IPS-18a (cell line): ENCODE results near the gene IL10.
"Not testable (repeated sequence)": the region's sequence is repeated elsewhere in the genome, so short reads cannot be mapped to it uniquely, and the experiment has no call there.

Experiments
- H3K27ac ChIP-seq: one replicate; pipeline ENCODE4 v1.5.1; 2013; ENCODE audit warnings: low read length
- H3K27me3 ChIP-seq: one replicate; pipeline ENCODE4 v1.6.1; 2013; ENCODE audit warnings: mild to moderate bottlenecking, low read length; ENCODE audit not compliant: control insufficient read depth, insufficient read depth
- H3K36me3 ChIP-seq: one replicate; pipeline ENCODE4 v1.6.1; 2013; ENCODE audit warnings: low read depth, low read length; ENCODE audit not compliant: control insufficient read depth
- H3K4me1 ChIP-seq: one replicate; pipeline ENCODE4 v1.6.1; 2013; ENCODE audit warnings: low read depth, low read length; ENCODE audit not compliant: control insufficient read depth
- H3K4me3 ChIP-seq: one replicate; pipeline ENCODE4 v1.5.1; 2013; ENCODE audit warnings: low read length
- H3K9ac ChIP-seq: one replicate; pipeline ENCODE4 v1.6.1; 2013; ENCODE audit warnings: mild to moderate bottlenecking, low read length, moderate library complexity
- H3K9me3 ChIP-seq: one replicate; pipeline ENCODE4 v1.6.1; 2013; ENCODE audit warnings: low read depth, low read length; ENCODE audit not compliant: control insufficient read depth

IL10 gene

DNA sequence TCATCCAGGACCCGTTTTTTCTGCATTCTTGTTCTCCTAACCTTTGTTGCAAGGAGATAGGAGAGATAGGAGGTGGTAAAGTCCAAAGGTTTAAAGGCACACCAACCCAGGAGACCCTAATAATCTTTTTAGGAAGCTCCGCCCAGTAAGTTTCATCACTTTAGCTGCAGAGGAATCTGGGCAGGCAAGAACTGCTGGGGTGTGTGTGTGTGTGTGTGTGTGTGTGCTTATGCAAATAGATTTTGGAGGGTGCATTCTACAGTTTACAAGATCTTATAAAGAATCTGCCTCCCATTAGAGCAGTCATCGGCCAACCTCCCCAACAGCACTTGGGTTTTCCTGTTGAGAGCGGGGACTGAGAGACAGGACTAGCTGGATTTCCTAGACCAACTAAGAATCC lies 3.9 kb upstream of the IL10 start:
- no peak overlapping the region for H3K4me3 ChIP-seq
- H3K27ac ChIP-seq = no peak overlapping the region
- no peaks in the 10 kb centered on the region for H3K9me3 ChIP-seq
- no peaks in the 10 kb centered on the region for H3K36me3 ChIP-seq
- no peaks in the 10 kb centered on the region for H3K4me1 ChIP-seq
- H3K27me3 ChIP-seq = no peaks in the 10 kb centered on the region
- no peak overlapping the region for H3K9ac ChIP-seq

DNA sequence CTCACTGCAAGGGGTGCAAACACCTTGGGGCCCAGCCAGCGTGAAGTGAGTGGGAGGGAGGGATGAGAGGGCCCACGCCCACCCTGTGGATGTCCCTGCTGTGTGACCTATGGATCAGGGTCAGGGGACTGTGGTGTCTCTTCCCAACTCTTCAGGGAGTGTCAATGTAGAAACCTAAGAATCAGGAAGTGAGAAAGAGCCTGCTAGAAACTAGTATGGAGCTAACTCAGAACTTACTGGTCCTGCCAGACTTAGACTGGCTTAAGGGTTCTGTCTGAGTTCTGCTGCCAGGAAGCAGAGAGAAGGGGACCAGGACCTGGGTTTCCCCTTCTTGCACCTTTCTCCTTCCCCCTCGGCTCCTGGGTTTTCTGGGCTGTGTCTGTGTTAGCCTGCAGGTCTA lies 1.8 kb upstream of the IL10 start:
- Histone ChIP-seq H3K4me1 (no peaks in the 10 kb centered on the region), H3K4me3 (no peak overlapping the region), H3K27ac (no peak overlapping the region), H3K9me3 (no peaks in the 10 kb centered on the region), H3K9ac (no peak overlapping the region), H3K36me3 (no peaks in the 10 kb centered on the region), H3K27me3 (no peaks in the 10 kb centered on the region)

DNA sequence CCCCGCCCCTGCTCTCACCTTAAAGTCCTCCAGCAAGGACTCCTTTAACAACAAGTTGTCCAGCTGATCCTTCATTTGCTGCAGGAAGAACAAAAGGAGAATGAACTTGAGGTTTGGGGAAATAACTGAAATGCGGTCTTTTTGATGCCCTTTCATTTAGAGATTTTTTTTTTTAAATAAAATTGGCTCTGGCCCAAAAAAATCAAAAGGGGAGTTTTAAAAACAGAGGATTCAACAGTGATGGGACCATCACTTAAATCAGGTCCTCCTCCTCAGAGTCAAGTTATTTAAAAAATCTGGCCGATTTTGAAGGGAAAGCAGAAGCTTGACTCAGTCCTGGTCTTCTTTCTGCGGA lies 979 bp downstream of the IL10 start:
- H3K27ac ChIP-seq = no peak overlapping the region
- H3K27me3 ChIP-seq = no peaks in the 10 kb centered on the region
- H3K4me3 ChIP-seq = no peak overlapping the region
- H3K36me3 ChIP-seq = no peaks in the 10 kb centered on the region
- no peak overlapping the region for H3K9ac ChIP-seq
- H3K4me1 ChIP-seq = no peaks in the 10 kb centered on the region
- no peaks in the 10 kb centered on the region for H3K9me3 ChIP-seq

DNA sequence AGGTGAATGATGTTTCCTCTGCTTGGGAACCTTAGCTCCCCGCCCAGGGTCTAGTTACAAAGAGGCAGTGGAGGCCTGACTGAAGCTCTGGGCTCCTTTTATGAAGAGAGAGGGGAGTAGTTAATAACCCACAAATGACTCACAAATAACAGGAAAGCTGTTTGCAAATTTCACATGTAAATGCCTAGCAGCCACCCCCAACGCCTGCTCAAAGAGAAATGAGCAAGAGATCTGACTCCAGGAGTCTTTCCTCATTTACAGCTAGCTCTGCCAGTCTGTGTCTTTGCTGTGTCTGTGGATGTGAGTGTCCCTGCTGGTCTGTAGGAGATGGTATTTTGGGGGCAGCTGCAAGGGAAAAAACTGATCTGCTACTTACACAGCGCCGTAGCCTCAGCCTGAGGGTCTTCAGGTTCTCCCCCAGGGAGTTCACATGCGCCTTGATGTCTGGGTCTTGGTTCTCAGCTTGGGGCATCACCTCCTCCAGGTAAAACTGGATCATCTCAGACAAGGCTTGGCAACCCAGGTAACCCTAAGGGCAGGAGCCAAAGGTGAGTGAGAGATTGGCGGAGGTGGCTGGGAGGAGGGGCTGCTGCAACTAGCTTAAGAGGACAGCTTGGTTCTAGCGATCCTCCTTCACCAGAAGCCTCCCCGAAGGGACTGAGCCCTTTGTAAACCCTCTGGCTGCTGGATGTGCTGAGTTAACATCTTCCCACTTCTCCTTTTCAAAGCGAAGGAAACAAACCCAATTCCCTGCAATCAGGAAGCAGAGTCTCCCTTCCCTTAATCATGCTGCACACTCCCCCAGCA lies 1.6 kb downstream of the IL10 start, which contains the start of gene IL19:
TSS of gene IL19 (plus strand) at position 243 of the 807 bp plus-strand sequence. CDS start 65,890 bp downstream, outside the sequence.
- H3K4me3 ChIP-seq = no peak within 1 kb of the TSS
- H3K36me3 ChIP-seq = no peaks in the 10 kb centered on the region
- H3K27ac ChIP-seq = no peak within 1 kb of the TSS
- no peaks in the 10 kb centered on the region for H3K4me1 ChIP-seq
- H3K27me3 ChIP-seq = no peaks in the 10 kb centered on the region
- no peaks in the 10 kb centered on the region for H3K9me3 ChIP-seq
- no peak within 1 kb of the TSS for H3K9ac ChIP-seq

DNA sequence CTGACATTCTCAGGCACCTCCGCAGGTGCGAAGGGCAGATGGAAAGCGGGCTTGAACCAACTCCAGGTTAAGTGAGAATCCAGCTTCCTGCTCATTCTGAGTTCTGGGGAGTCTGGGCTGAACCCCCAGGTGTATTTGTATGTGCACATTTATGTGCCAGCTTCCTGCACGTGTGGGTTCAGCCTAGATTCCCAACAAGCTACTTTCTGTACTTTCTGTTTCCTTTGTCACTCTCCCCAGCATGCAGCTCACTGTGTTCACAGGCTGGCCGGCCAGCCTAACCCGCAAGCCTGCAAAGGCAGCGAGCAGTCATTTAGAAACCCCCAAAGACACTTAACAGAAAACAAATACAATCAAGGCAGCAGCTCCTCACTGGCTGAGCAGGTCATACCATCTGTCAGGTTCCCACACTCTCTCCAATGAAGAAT lies 3.0 kb downstream of the IL10 start:
- no peaks in the 10 kb centered on the region for H3K9me3 ChIP-seq
- no peaks in the 10 kb centered on the region for H3K4me1 ChIP-seq
- H3K27ac ChIP-seq = no peak overlapping the region
- no peak overlapping the region for H3K4me3 ChIP-seq
- H3K27me3 ChIP-seq = no peaks in the 10 kb centered on the region
- no peak overlapping the region for H3K9ac ChIP-seq
- no peaks in the 10 kb centered on the region for H3K36me3 ChIP-seq

DNA sequence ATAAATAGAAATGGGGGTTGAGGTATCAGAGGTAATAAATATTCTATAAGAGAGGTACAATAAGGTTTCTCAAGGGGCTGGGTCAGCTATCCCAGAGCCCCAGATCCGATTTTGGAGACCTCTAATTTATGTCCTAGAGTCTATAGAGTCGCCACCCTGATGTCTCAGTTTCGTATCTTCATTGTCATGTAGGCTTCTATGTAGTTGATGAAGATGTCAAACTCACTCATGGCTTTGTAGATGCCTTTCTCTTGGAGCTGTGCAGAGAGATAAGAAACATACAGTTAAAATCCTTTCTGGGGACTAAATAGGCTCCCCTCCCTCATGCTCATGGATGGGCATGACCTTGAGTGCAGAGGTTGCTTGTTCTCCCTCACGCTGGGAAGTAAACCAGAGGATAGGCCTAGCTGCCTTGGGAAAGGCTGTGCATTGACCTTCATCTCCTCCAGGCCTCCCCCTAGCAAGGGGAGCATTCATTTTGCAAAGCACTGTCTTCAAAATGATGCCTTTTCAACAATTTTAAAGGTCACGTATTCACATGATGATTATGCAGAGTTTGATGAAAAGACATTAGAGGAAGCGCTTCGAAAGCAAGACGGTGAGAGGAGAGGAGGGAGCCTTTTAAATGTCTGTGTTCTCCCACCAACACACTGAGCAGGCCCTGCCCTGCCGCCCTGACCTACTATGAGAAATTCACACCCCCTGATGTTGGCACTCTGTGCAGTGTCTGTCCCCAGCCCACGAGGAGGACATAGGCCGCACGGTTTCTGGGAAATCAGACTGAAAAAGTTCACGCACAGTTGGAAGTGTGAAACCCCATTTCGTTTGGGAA lies 3.6 kb downstream of the IL10 start:
- Histone ChIP-seq H3K9me3 (no peaks in the 10 kb centered on the region), H3K9ac (no peak overlapping the region), H3K4me1 (no peaks in the 10 kb centered on the region), H3K27ac (no peak overlapping the region), H3K4me3 (no peak overlapping the region), H3K36me3 (no peaks in the 10 kb centered on the region), H3K27me3 (no peaks in the 10 kb centered on the region)

DNA sequence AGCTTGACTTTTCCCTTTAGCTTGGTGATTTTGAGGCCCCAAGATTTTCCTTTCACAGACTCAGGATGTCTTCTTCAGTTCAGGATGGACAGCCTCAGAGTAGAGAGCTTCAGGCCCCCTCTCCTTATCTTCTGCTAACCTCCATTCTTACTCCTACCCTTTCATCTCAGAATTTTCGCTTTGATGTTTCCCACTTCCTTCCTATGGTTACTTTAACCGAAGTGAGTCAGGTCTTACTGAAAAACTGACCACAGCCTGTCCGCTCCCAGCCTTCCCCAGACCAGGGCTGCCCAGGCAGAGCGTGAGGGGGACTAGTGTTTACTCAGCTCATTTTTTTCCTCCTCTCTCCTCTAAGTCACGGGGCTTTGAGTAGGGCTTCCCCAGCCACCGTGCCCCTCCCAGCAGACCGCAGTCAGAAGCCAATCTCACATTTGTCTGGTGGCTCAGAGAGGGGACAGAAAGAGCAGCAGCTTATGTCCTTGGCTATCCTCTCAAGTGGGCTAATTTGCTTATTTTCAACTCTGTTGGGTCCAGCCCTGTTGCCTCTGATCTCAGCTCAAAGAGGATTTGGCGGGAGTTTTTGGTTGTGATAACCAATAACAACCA lies 5.9 kb downstream of the IL10 start:
- H3K27ac ChIP-seq = no peak overlapping the region
- no peaks in the 10 kb centered on the region for H3K4me1 ChIP-seq
- no peaks in the 10 kb centered on the region for H3K36me3 ChIP-seq
- no peak overlapping the region for H3K4me3 ChIP-seq
- H3K9ac ChIP-seq = no peak overlapping the region
- H3K9me3 ChIP-seq = no peaks in the 10 kb centered on the region
- no peaks in the 10 kb centered on the region for H3K27me3 ChIP-seq

DNA sequence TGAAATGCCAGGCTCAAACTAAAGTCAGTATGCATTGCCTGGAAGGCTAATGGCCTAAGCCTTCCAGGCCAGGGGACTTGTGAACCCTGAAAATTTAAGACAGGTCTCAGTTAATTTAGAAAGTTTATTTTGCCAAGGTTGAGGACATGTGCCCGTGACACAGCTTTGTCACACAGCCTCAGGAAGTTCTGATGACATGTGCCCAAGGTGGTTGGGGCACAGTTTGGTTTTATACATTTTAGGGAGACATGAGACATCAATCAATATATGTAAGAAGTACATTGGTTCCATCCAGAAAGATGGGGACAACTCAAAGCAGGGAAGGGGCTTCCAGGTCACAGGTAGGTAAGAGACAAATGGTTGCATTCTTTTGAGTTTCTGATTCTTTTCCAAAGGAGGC lies 6.5 kb downstream of the IL10 start:
- not testable (repeated sequence) for H3K4me3 ChIP-seq, H3K4me1 ChIP-seq, H3K9ac ChIP-seq, H3K27me3 ChIP-seq, H3K9me3 ChIP-seq, H3K27ac ChIP-seq, H3K36me3 ChIP-seq

DNA sequence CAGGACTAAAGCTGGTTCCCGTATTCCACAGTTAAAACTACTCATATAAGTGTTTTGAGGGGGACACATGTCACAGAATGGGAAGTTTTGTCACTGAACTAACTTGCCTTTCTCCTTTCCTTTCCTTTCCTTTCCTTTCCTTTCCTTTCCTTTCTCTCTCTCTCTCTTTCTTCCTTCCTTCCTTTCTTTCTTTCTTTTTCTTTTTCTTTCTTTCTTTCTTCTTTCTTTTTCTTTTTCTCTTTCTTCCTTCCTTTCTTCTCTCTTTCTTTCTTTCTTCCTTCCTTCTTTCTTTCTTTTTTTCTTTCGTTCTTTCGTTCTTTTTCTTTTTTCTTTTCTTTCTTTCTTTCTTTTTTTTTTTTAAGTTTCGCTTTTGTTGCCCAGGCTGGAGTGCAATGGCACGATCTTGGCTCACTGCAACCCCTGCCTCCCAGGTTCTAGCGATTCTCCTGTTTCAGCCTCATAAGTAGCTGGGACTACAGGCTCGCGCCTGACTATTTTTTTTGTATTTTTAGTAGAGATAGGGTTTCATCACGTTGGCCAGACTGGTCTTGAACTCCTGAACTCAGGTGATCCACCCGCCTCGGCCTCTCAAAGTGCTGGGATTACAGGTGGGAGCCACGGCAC lies 9.4 kb downstream of the IL10 start:
- H3K36me3 ChIP-seq, H3K9ac ChIP-seq, H3K9me3 ChIP-seq, H3K27ac ChIP-seq, H3K27me3 ChIP-seq, H3K4me3 ChIP-seq, H3K4me1 ChIP-seq: not testable (repeated sequence)

DNA sequence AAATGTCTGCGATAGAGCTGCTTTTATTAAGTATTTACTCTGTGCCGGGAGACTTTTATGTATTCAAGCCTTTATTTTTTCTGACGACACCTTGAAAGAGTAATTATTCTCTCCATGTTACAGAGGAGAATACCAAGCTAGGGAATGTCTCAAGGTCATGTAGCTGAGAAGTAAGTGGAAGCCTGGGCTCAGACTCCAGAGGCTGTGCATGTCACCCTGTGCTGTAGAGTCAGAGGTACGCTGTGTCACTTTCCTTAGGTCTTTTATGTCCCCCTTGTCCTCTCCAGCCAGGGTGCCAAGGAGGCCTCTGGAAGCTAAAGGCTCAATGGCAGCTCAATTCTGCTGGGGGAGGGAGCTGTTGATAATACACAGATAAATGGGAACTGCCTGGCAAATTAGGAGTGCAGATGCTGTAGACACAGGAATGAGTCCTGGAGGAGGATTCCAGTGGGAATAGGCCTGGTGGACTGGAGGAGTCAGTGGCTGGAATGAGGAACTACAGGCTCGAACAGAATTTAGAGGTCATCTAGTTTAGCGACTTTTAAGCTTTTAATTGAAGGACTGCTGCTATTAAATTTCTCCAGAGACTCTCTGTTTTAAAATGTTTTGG lies 11.0 kb downstream of the IL10 start:
- Histone ChIP-seq H3K4me1 (no peaks in the 10 kb centered on the region), H3K27ac (no peak overlapping the region), H3K9ac (no peak overlapping the region)

DNA sequence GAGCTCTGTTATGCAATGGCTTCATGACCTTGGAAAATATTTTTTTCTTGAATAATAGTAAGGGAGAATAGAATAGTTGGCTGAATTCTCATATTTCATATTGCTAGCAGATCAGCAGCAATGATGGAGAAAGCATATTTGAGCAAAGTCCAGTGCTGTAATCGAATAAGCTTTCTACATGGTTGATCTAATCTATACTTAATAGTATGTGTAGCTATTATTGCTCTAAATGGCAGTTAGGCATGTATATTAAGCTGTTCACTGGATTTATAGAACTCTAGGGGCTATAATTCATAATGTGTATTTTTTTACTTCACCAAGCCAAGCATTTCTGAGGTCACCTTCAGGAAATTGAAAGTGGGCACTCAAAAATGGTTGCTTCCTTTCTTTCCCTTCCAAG lies 11.7 kb downstream of the IL10 start:
- Histone ChIP-seq H3K4me3 (no peak overlapping the region), H3K9ac (no peak overlapping the region), H3K27ac (no peak overlapping the region), H3K9me3 (no peaks in the 10 kb centered on the region), H3K36me3 (no peaks in the 10 kb centered on the region), H3K27me3 (no peaks in the 10 kb centered on the region), H3K4me1 (no peaks in the 10 kb centered on the region)

More for the DNA sequence above, 11.0 kb downstream of the IL10 start:
- Histone ChIP-seq H3K27me3 (no peaks in the 10 kb centered on the region), H3K9me3 (no peaks in the 10 kb centered on the region), H3K36me3 (no peaks in the 10 kb centered on the region), H3K4me3 (no peak overlapping the region)
